ENCODE measurements around the gene SCCPDH.
"Not testable (repeated sequence)": the region's sequence is repeated elsewhere in the genome, so short reads cannot be mapped to it uniquely, and the experiment has no call there.

The SCCPDH gene

GRCh38 chr1:246798606-246799496, 74.6 kb downstream of the SCCPDH start:
- DNase-seq (ENCODE audit: extremely low read depth in 1 of 2, low read depth in 1 of 2): no peak

GRCh38 chr1:246800356-246800755, 76.1 kb downstream of the SCCPDH start:
- no peak for DNase-seq (ENCODE audit: extremely low read depth in 1 of 2, low read depth in 1 of 2)

- DNase-seq (ENCODE audit: extremely low read depth in 1 of 2, low read depth in 1 of 2): no peak
Observed at GRCh38 chr1:246800756-246801155, 76.5 kb downstream of the SCCPDH start.

GRCh38 chr1:246801241-246802020, 77.2 kb downstream of the SCCPDH start:
- DNase-seq (ENCODE audit: extremely low read depth in 1 of 2, low read depth in 1 of 2): no peak

- DNase-seq (ENCODE audit: extremely low read depth in 1 of 2, low read depth in 1 of 2): no peak
Observed at GRCh38 chr1:246803373-246803772, 79.2 kb downstream of the SCCPDH start.

- DNase-seq (ENCODE audit: extremely low read depth in 1 of 2, low read depth in 1 of 2): no peak
Observed at GRCh38 chr1:246803883-246804282, 79.7 kb downstream of the SCCPDH start.

- no peak for DNase-seq (ENCODE audit: extremely low read depth in 1 of 2, low read depth in 1 of 2)
Observed at GRCh38 chr1:246805135-246805716, 81.0 kb downstream of the SCCPDH start.

GRCh38 chr1:246809473-246809872, 85.3 kb downstream of the SCCPDH start:
- DNase-seq (ENCODE audit: extremely low read depth in 1 of 2, low read depth in 1 of 2): no peak

GRCh38 chr1:246811985-246812384, 87.8 kb downstream of the SCCPDH start:
- no peak for DNase-seq (ENCODE audit: extremely low read depth in 1 of 2, low read depth in 1 of 2)

GRCh38 chr1:246813325-246813724, 89.1 kb downstream of the SCCPDH start:
- DNase-seq (ENCODE audit: extremely low read depth in 1 of 2, low read depth in 1 of 2): not testable (repeated sequence)

- no peak for DNase-seq (ENCODE audit: extremely low read depth in 1 of 2, low read depth in 1 of 2)
Observed at GRCh38 chr1:246814890-246815289, 90.7 kb downstream of the SCCPDH start.

- DNase-seq (ENCODE audit: extremely low read depth in 1 of 2, low read depth in 1 of 2): no peak
Observed at GRCh38 chr1:246815693-246816270, 91.6 kb downstream of the SCCPDH start.
